HT-29 (cell line): ENCODE results near the gene GYPB. TPM values are rescaled to one million over a fixed set of nuclear protein-coding genes. Genes with fewer than 3 reads are reported as not detected.

Experiments
- total RNA-seq: library from RNA; depleted of rRNA; stranded (reverse); fragments of >200 nt; shearing (Covaris generic); gene quantifications from 2 replicates; pipeline ENCODE4 v1.2.3, GENCODE V29; 2014; rRNA removed

The GYPB gene
- total RNA-seq, 1 experiment from 2014 or later, result not detected

Other genes starting within 250 kb of the GYPB start
- gene GYPE, start 113.8 kb downstream of the GYPB start, total RNA-seq, result not detected in 2 replicates
- gene GYPA, start 121.3 kb upstream of the GYPB start, total RNA-seq, result not detected in 2 replicates